HepG2 (cell line): ENCODE results near the gene GNPNAT1. TPM values are rescaled to one million over a fixed set of nuclear protein-coding genes. Genes with fewer than 3 reads are reported as not detected.
A peak's percentile ranks its signal among the peaks of the same experiment; 100 is the strongest.

Source experiments
- AHDC1 ChIP-seq: sonication (generic); formaldehyde crosslinking; IDR thresholded peaks from 2 replicates; pipeline ENCODE4 v1.5.1; 2020; ENCODE audit warnings: mild to moderate bottlenecking, missing genetic modification reagents, borderline replicate concordance
- ETV5 ChIP-seq: IDR thresholded peaks from 2 replicates; pipeline ENCODE4 v1.6.1; 2018; ENCODE audit warnings: missing biosample characterization, missing genetic modification reagents, inconsistent platforms, borderline replicate concordance
- GABPB1 ChIP-seq: IDR thresholded peaks from 2 replicates; pipeline ENCODE4 v1.6.1; 2016; ENCODE audit warnings: mild to moderate bottlenecking, missing genetic modification reagents, moderate library complexity, missing compliant biosample characterization
- GFI1 ChIP-seq: sonication (generic); formaldehyde crosslinking; IDR thresholded peaks from 2 replicates; pipeline ENCODE4 v1.5.0; 2020; ENCODE audit warnings: missing genetic modification reagents, mild to moderate bottlenecking, borderline replicate concordance
- MYC ChIP-seq: sonication (generic); formaldehyde crosslinking; IDR thresholded peaks from 2 replicates; pipeline ENCODE4 v1.9.0; 2021; ENCODE audit warnings: missing genetic modification reagents, borderline replicate concordance
- NCOA2 ChIP-seq: sonication (generic); formaldehyde crosslinking; IDR thresholded peaks from 2 replicates; pipeline ENCODE4 v1.8.0; 2022; ENCODE audit warnings: inconsistent platforms
- NFIB ChIP-seq: sonication (generic); formaldehyde crosslinking; IDR thresholded peaks from 2 replicates; pipeline ENCODE4 v1.9.0; 2021; ENCODE audit warnings: missing genetic modification reagents, mild to moderate bottlenecking, borderline replicate concordance
- RARG ChIP-seq: sonication (generic); formaldehyde crosslinking; IDR thresholded peaks from 2 replicates; pipeline ENCODE4 v1.4.0; 2020; ENCODE audit warnings: low read depth, mild to moderate bottlenecking, missing genetic modification reagents
- RFXANK ChIP-seq: IDR thresholded peaks from 2 replicates; pipeline ENCODE4 v1.6.1; 2016
- SMAD3 ChIP-seq: sonication (generic); formaldehyde crosslinking; IDR thresholded peaks from 2 replicates; pipeline ENCODE4 v1.4.0; 2020; ENCODE audit warnings: missing genetic modification reagents
- SRY ChIP-seq: sonication (generic); formaldehyde crosslinking; IDR thresholded peaks from 2 replicates; pipeline ENCODE4 v1.8.0; 2022; ENCODE audit warnings: mild to moderate bottlenecking, missing genetic modification reagents
- ZBTB8A ChIP-seq: sonication (generic); formaldehyde crosslinking; IDR thresholded peaks from 2 replicates; pipeline ENCODE4 v1.4.0; 2020; ENCODE audit warnings: mild to moderate bottlenecking, low read depth, missing genetic modification reagents, borderline replicate concordance
- ZMAT3 ChIP-seq: sonication (generic); formaldehyde crosslinking; conservative IDR thresholded peaks from 2 replicates; pipeline ENCODE4 v1.7.0; 2021; ENCODE audit warnings: missing genetic modification reagents
- ZNF234 ChIP-seq: sonication (generic); formaldehyde crosslinking; conservative IDR thresholded peaks from 2 replicates; pipeline ENCODE4 v1.5.1; 2020; ENCODE audit warnings: mild to moderate bottlenecking, missing genetic modification reagents
- ZNF44 ChIP-seq: sonication (generic); formaldehyde crosslinking; IDR thresholded peaks from 2 replicates; pipeline ENCODE4 v1.5.1; 2020; ENCODE audit warnings: mild to moderate bottlenecking, missing genetic modification reagents
- ZNF703 ChIP-seq: sonication (generic); formaldehyde crosslinking; IDR thresholded peaks from 2 replicates; pipeline ENCODE4 v1.5.1; 2020; ENCODE audit warnings: missing genetic modification reagents, mild to moderate bottlenecking, moderate library complexity, borderline replicate concordance
- polyA plus RNA-seq, 8 experiments: library from polyadenylated mRNA; depleted of rRNA in 3 of 8; stranded (reverse) in 7 of 8; unstranded in 1 of 8; fragments of >200 nt; fragmentation: Illumina TruSeq in 4 of 8; extraction: Trizol in 4 of 8; gene quantifications; 2 replicates each; pipeline versions ENCODE4 v1.2.1 to v1.2.3, GENCODE V29; 2011 to 2016; ENCODE audit warnings: low read depth in 4 of 8, missing spikeins in 1 of 8, mixed read lengths in 1 of 8; ENCODE audit not compliant: insufficient read depth in 1 of 8
- total RNA-seq, 5 experiments: library from RNA; depleted of rRNA; stranded (reverse); fragments of >200 nt; fragmentation: Illumina TruSeq; extraction: Trizol; gene quantifications; 2 replicates each; pipeline ENCODE4 v1.2.3, GENCODE V29; 2016; ENCODE audit warnings: low read depth in 1 of 5
- TF ChIP-seq, protein P1 (sequence below): sonication (generic); formaldehyde crosslinking; IDR thresholded peaks from 2 replicates; pipeline ENCODE4 v1.4.0; 2020; ENCODE audit warnings: missing genetic modification reagents, low read depth, mild to moderate bottlenecking, borderline replicate concordance
- TF ChIP-seq, protein P2 (sequence below): IDR thresholded peaks from 2 replicates; pipeline ENCODE4 v1.6.1; 2016; ENCODE audit warnings: control low read depth
- TF ChIP-seq, protein P3 (sequence below): sonication (generic); formaldehyde crosslinking; IDR thresholded peaks from 2 replicates; pipeline ENCODE4 v1.9.0; 2021; ENCODE audit warnings: missing genetic modification reagents, mild to moderate bottlenecking, borderline replicate concordance
- TF ChIP-seq, protein P4 (sequence below): IDR thresholded peaks from 2 replicates; pipeline ENCODE4 v1.6.1; 2018; ENCODE audit warnings: missing genetic modification reagents

GNPNAT1 gene
- total and polyA plus RNA-seq, 2 of the 13 experiments (the other 11 are each of a cell fraction or from before 2014, with no cell fraction given): 38.3 to 54.9 TPM

GRCh38 chr14:52821805-52822250 is 30.4 kb upstream of the GNPNAT1 start (continued):
- no peak for TF ChIP-seq ZMAT3
- TF ChIP-seq AHDC1 (CRISPR knock-in tag): peak; percentile 99
- TF ChIP-seq MYC (CRISPR knock-in tag): no peak
- TF ChIP-seq NCOA2: peak; percentile 99
- no peak for TF ChIP-seq ZNF703 (CRISPR knock-in tag)
- TF ChIP-seq GABPB1 (CRISPR knock-in tag): no peak
- peak; percentile 71; the same call in 1 of the 2 replicates for TF ChIP-seq ETV5 (CRISPR knock-in tag)
- peak; percentile 84; the same call in 1 of the 2 replicates for TF ChIP-seq SMAD3
- TF ChIP-seq, protein P1, sequence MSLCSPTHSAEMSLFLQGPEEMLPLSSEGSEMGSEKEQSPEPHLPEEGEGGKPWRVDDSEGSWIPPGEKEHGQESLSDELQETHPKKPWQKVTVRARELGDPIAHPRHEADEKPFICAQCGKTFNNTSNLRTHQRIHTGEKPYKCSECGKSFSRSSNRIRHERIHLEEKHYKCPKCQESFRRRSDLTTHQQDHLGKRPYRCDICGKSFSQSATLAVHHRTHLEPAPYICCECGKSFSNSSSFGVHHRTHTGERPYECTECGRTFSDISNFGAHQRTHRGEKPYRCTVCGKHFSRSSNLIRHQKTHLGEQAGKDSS (CRISPR knock-in tag): no peak
- no peak for TF ChIP-seq RARG
- no peak for TF ChIP-seq ZNF44 (CRISPR knock-in tag)
- peak; percentile 100 for TF ChIP-seq GFI1
- no peak; the same call in 1 of the 2 replicates for TF ChIP-seq SRY (CRISPR knock-in tag)
- TF ChIP-seq, protein P2, sequence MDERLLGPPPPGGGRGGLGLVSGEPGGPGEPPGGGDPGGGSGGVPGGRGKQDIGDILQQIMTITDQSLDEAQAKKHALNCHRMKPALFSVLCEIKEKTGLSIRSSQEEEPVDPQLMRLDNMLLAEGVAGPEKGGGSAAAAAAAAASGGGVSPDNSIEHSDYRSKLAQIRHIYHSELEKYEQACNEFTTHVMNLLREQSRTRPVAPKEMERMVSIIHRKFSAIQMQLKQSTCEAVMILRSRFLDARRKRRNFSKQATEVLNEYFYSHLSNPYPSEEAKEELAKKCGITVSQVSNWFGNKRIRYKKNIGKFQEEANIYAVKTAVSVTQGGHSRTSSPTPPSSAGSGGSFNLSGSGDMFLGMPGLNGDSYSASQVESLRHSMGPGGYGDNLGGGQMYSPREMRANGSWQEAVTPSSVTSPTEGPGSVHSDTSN (CRISPR knock-in tag): no peak
- TF ChIP-seq, protein P3, sequence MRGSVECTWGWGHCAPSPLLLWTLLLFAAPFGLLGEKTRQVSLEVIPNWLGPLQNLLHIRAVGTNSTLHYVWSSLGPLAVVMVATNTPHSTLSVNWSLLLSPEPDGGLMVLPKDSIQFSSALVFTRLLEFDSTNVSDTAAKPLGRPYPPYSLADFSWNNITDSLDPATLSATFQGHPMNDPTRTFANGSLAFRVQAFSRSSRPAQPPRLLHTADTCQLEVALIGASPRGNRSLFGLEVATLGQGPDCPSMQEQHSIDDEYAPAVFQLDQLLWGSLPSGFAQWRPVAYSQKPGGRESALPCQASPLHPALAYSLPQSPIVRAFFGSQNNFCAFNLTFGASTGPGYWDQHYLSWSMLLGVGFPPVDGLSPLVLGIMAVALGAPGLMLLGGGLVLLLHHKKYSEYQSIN (CRISPR knock-in tag): no peak
- TF ChIP-seq ZBTB8A (CRISPR knock-in tag): no peak
- TF ChIP-seq RFXANK (CRISPR knock-in tag): 0 out of 2 replicates have a peak, but pooled peaks have one; percentile 36
- no peak for TF ChIP-seq NFIB
- TF ChIP-seq ZNF234 (CRISPR knock-in tag): no peak
- TF ChIP-seq, protein P4, sequence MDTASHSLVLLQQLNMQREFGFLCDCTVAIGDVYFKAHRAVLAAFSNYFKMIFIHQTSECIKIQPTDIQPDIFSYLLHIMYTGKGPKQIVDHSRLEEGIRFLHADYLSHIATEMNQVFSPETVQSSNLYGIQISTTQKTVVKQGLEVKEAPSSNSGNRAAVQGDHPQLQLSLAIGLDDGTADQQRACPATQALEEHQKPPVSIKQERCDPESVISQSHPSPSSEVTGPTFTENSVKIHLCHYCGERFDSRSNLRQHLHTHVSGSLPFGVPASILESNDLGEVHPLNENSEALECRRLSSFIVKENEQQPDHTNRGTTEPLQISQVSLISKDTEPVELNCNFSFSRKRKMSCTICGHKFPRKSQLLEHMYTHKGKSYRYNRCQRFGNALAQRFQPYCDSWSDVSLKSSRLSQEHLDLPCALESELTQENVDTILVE (CRISPR knock-in tag): peak; percentile 75; the same call in 1 of the 2 replicates
